HUES64 (cell line): ENCODE results near the gene VMAC.
"Not testable (repeated sequence)": the region's sequence is repeated elsewhere in the genome, so short reads cannot be mapped to it uniquely, and the experiment has no call there.

ENCODE experiments used
- H3K27ac ChIP-seq: 2 replicates; pipeline ENCODE4 v1.7.0; 2013; ENCODE audit warnings: low read depth, low read length, inconsistent platforms
- H3K27me3 ChIP-seq: 2 replicates; pipeline ENCODE4 v1.6.1; 2013; ENCODE audit warnings: mild to moderate bottlenecking, low read length; ENCODE audit not compliant: insufficient read depth
- H3K36me3 ChIP-seq: 2 replicates; pipeline ENCODE4 v1.6.1; 2013; ENCODE audit warnings: mild to moderate bottlenecking, low read length; ENCODE audit not compliant: insufficient read depth
- H3K4me1 ChIP-seq: 2 replicates; pipeline ENCODE4 v1.6.1; 2013; ENCODE audit warnings: mild to moderate bottlenecking, low read length, moderate library complexity; ENCODE audit not compliant: insufficient read depth
- H3K4me3 ChIP-seq: 2 replicates; pipeline ENCODE4 v1.5.1; 2013; ENCODE audit warnings: mild to moderate bottlenecking, low read length, moderate library complexity
- H3K9ac ChIP-seq: 2 replicates; pipeline ENCODE4 v1.6.1; 2013; ENCODE audit warnings: mild to moderate bottlenecking, low read depth, low read length
- H3K9me3 ChIP-seq: 2 replicates; pipeline ENCODE4 v1.6.1; 2013; ENCODE audit warnings: low read depth, low read length; ENCODE audit not compliant: insufficient read depth
- WGBS: fragments of 150-250, 120-280 bp; methylation state at CpG from one replicate; pipeline ENCODE4 v1.1.7; 2013; ENCODE audit warnings: missing lambda C conversion rate; 5-methylcytosine and 5-hydroxymethylcytosine counted together

VMAC gene

DNA sequence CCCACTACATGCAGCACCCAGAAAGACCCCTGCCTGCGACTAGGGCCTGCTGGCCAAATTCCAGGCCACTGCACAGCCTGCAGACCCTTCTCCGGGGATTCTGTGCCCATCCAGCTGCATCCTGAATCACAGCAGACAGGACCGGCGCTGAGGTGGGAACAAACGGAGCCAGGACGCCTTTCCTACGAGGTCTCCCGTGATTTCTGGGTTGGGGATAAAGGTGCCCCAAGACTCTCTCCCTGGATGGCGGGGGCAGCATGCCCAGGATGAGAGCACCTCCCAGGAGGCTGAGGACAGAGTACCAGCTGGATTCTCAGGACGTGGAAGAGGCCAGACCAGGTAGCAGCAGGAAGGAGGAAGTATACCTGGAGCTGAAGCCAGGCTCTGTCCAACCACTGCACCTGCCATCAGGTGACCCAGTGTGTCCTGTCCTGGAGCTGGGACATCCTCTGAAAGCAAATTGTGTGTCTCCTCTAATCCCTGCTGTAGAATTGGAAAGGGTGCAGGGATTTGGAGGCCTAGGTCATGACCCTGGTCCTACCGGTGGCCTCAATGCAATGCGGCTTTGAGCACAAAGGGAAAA, 31.0 kb upstream of the VMAC start:
- Histone ChIP-seq H3K9me3 (no peaks in the 10 kb centered on the region), H3K36me3 (no peaks in the 10 kb centered on the region), H3K27ac (no peak overlapping the region), H3K4me3 (no peak overlapping the region), H3K27me3 (no peaks in the 10 kb centered on the region), H3K4me1 (no peaks in the 10 kb centered on the region), H3K9ac (no peak overlapping the region)
- 95% methylated on average over 12 of the region's 12 CpGs for WGBS

DNA sequence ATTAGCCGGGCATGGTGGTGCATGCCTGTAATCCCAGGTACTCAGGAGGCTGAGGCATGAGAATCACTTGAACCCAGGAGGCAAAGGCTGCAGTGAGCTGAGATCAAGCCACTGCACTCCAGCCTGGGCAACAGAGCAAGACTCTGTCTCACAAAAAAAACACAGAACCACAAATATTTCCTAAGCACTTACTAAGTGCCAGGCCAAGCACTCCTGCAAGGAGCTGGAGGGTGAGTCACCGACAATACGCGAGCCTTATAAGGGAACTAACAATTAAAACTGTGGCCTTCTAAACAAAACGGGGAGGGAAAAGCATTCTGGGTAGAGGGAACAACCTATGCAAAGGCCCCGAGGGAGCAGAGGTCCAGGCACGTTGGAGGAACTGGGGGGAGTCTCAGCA, 30.2 kb upstream of the VMAC start:
- not testable (repeated sequence) for H3K4me3 ChIP-seq, H3K36me3 ChIP-seq, H3K4me1 ChIP-seq, H3K9me3 ChIP-seq, H3K27me3 ChIP-seq, H3K9ac ChIP-seq, H3K27ac ChIP-seq
- 84% methylated on average over 7 of the region's 7 CpGs for WGBS

DNA sequence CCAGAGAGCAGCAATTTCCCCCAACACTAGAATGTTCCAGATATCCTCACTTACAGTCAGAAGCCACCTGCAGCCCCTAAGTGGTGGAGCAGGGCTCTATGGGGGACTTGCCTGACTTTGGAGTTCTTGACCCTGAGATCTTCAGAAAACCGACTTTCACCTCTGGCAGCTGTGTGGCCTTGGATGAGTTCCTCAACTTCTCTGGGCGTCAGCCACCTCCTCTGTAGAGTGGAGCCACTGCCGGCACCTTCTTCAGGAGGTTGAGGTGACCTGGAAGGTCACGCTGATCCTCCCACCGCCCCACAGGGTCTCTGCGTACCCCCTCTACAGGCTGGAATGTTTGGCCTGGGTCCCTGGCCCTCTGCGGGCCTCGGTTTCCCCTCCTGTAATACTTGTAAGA, 27.2 kb upstream of the VMAC start:
- Histone ChIP-seq H3K9ac (no peak overlapping the region), H3K4me3 (no peak overlapping the region), H3K27me3 (no peaks in the 10 kb centered on the region), H3K4me1 (peaks cover 3% of the 10 kb centered on the region; the same call in 1 of the 2 replicates), H3K9me3 (no peaks in the 10 kb centered on the region), H3K36me3 (no peaks in the 10 kb centered on the region), H3K27ac (no peak overlapping the region)
- WGBS: 93% methylated on average over 8 of the region's 8 CpGs

DNA sequence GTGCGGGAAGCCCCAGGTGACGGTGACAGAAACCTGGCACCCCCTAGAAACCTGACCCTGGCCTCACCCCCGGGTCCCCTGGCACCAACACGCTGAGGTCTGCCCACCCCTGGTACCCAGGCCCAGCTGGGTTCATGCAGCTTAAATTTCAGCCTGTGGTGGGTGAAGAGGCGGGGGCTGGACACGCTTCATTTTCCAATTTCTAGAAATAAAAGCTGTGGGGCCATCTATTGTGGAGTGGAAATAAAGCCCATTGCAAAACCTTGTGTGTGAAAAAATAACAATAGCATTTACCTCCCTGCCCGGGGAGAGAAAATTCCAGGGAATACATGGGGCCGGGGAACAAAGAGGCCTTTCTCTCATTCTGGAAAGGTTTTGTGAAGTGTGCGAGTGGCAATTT, 26.8 kb upstream of the VMAC start:
- H3K9me3 ChIP-seq: no peaks in the 10 kb centered on the region
- no peaks in the 10 kb centered on the region for H3K36me3 ChIP-seq
- no peak overlapping the region for H3K4me3 ChIP-seq
- no peak overlapping the region for H3K9ac ChIP-seq
- no peaks in the 10 kb centered on the region for H3K27me3 ChIP-seq
- 86% methylated on average over 9 of the region's 9 CpGs for WGBS
- H3K27ac ChIP-seq: no peak overlapping the region
- peaks cover 3% of the 10 kb centered on the region; the same call in 1 of the 2 replicates for H3K4me1 ChIP-seq

DNA sequence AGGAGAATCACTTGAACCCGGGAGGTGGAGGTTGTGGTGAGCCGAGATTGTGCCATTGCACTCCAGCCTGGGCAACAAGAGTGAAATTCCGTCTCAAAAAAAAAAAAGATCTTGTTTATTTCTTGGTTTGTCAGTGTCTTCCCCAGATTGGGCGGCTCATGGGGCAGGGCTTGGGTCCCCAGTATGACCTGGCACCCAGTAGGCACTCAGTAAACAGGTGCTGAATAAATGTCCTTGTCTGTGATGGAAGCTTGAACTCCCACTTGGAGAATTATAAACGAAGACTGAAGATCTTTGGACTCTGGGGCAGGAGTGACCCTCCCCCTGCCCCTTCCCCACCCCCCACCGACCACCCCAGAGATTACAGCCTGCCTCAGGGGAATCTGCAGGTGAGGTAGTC, 24.5 kb upstream of the VMAC start:
- Histone ChIP-seq H3K27me3 (no peaks in the 10 kb centered on the region), H3K27ac (no peak overlapping the region)
- 57% methylated on average over 5 of the region's 6 CpGs for WGBS

DNA sequence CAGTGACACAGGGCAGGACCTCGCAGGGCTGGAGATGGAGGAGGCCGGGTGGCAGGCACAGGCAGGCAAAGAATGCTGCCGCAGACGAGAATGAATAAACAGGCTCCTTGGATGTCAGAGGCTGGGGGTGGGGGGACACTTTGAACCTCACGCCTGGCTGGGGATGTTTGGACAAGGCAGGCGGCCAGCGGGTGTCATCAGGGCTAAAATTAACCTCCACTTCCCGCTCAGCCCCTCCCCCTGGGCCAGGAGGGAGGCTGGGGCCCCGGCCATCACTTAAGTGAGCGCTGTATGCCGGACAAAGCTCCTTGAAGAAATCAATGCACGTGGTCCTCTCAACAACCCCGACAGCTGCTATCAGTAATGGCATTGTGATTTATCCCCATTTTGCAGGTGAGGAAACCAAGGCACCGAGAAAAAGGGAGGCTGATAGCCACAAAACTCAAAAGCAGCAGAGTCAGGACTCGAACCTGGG, 24.0 kb upstream of the VMAC start:
- Histone ChIP-seq H3K36me3 (no peaks in the 10 kb centered on the region), H3K9me3 (no peaks in the 10 kb centered on the region), H3K27ac (no peak overlapping the region), H3K9ac (no peak overlapping the region), H3K4me3 (no peak overlapping the region), H3K27me3 (no peaks in the 10 kb centered on the region), H3K4me1 (peaks cover 3% of the 10 kb centered on the region; the same call in 1 of the 2 replicates)
- 37% methylated on average over 15 of the region's 15 CpGs for WGBS

More for the DNA sequence above, 24.5 kb upstream of the VMAC start:
- no peak overlapping the region for H3K4me3 ChIP-seq
- H3K9ac ChIP-seq: no peak overlapping the region
- H3K4me1 ChIP-seq: peaks cover 3% of the 10 kb centered on the region; the same call in 1 of the 2 replicates
- no peaks in the 10 kb centered on the region for H3K36me3 ChIP-seq
- no peaks in the 10 kb centered on the region for H3K9me3 ChIP-seq

DNA sequence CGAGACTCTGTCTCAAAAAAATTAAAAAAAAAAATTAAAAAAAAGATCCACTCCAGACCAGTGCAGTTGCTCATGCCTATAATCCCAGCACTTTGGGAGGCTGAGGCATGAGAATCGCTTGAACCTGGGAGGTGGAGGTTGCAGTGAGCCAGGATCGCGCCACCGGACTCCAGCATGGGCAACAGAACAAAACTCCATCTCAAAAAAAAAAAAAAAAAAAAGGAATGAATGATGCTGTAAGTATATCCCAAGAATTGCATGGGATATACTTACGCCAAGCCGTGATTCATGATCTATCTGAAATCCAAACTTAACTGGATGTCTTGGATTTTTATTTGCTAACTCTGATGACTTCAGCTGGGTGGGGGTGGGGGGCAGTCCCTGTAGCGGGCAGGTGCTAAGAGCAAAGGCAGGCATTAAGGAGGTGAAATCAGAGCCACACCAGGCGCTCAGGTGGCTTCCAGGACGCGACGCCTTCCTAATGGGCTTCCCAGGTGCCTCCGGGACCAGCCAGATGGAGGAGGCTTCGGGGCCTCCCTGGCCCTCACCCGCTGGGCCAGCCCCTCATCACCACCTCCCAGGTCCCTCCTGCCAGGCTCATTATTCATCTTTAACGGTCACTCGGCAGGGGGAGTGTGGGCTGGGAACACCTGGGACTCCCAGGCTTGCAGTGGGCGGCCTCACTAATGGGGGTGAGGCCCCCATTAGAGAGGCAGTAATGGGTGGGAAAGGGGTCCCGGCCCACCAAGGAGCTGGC, 23.0 kb upstream of the VMAC start:
- Histone ChIP-seq H3K9me3 (no peaks in the 10 kb centered on the region), H3K36me3 (no peaks in the 10 kb centered on the region), H3K27me3 (no peaks in the 10 kb centered on the region), H3K4me1 (peaks cover 3% of the 10 kb centered on the region; the same call in 1 of the 2 replicates), H3K4me3 (no peak overlapping the region), H3K9ac (no peak overlapping the region), H3K27ac (no peak overlapping the region)
- WGBS: 66% methylated on average over 16 of the region's 19 CpGs

DNA sequence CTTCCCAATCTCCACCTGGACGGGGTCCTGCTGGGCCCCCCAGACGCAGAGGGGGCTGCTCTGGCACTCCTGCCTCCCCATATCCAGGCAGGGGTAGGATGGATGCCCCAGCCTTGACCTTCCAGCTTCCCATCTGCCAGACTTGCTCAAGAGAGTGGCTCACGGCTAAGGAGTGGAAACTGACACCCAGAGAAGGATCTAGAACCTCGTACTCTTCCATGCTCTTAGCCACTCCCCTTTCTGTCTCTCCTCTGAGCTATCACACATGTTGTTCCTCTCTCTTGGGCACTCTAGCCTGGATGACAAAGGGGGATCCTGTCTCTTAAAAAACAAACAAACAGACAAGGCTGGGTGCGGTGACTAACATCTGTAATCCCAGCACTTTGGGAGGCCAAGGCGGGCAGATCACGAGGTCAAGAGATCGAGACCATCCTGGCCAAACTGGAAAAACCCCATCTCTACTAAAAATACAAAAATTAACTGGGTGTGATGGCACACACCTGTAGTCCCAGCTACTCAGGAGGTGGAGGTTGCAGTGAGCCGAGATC, 22.2 kb upstream of the VMAC start:
- Histone ChIP-seq H3K9me3 (no peaks in the 10 kb centered on the region), H3K36me3 (no peaks in the 10 kb centered on the region), H3K27ac (no peak overlapping the region), H3K4me1 (peaks cover 3% of the 10 kb centered on the region; the same call in 1 of the 2 replicates), H3K4me3 (no peak overlapping the region), H3K9ac (no peak overlapping the region), H3K27me3 (no peaks in the 10 kb centered on the region)
- 81% methylated on average over 9 of the region's 9 CpGs for WGBS

DNA sequence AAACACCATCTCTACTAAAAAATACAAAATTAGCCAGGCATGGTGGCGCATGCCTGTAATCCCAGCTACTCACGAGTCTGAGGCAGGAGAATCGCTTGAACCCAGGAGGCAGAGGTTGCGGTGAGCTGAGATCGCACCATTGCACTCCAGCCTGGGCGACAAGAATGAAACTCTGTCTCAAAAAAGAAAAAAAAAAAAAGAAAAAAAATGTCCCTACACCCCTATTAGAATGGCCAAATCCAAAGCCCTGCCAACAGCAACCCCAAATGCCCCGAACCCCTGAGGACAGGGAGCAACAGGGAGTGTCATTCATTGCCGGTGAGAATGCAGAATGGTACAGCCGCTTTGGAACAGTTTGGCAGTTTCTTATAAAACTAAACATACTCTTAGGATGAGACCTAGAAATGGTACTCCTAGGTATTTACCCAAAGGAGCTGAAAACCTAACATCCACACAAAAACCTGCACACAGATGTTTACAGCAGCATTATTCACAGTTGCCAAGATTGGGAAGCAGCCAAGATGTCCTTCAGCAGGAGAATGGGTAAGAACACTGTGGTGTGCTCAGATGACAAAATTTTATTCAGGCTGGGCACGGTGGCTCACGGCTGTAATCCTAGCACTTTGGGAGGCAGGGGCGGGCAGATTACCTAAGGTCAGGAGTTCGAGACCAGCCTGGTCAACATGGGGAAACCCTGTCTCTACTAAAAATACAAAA, 21.4 kb upstream of the VMAC start:
- not testable (repeated sequence) for H3K4me3 ChIP-seq, H3K27ac ChIP-seq, H3K4me1 ChIP-seq, H3K27me3 ChIP-seq, H3K9me3 ChIP-seq, H3K36me3 ChIP-seq, H3K9ac ChIP-seq
- whole genome bisulfite sequencing: 88% methylated on average over 10 of the region's 13 CpGs

DNA sequence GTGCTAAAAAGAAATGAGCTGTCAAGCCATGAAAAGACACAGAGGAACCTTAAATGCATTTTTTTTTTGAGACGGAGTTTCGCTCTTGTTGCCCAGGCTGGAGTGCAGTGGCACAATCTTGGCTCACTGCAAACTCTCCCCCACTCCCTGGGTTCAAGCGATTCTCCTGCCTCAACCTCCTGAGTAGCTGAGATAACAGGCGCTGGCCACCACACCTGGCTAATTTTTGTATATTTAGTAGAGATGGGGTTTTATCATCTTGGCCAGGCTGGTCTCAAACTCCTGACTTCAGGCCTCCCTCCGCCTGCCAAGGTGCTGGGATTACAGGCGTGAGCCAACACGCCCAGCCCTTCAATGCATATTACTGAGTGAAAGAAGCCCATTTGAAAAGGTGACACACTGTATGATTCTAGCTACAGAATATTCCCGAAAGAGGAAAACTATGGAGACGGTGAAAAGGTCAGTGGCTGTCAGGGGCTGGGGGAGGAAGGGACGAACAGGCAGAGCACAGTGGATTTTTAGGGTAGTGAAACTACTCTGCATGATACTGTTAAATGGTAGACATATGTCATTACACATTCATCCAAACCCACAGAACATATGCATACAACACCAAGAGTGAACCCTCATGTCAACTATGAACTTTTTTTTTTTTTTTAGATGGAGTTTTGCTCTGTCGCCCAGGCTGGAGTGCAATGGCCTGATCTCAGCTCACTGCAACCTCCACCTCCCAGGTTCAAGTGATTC, 20.4 kb upstream of the VMAC start:
- not testable (repeated sequence) for H3K27ac ChIP-seq, H3K27me3 ChIP-seq, H3K4me3 ChIP-seq, H3K9me3 ChIP-seq, H3K9ac ChIP-seq, H3K4me1 ChIP-seq, H3K36me3 ChIP-seq
- WGBS: 84% methylated on average over 11 of the region's 11 CpGs
